ENCODE measurements around the gene IMPDH2. TPM values are rescaled to one million over a fixed set of nuclear protein-coding genes. Genes with fewer than 3 reads are reported as not detected.
"Not testable (repeated sequence)": the region's sequence is repeated elsewhere in the genome, so short reads cannot be mapped to it uniquely, and the experiment has no call there.

The IMPDH2 gene
- total and polyA plus RNA-seq, 2 donors from 2014 or later = 99.9 to 132 TPM

GRCh38 chr3:49009396-49009795 lies 19.8 kb downstream of the IMPDH2 start:
- intact Hi-C loops (cut with DNase I) = no loop called here
- Histone ChIP-seq H3K27me3 (ENCODE audit: control insufficient read depth, insufficient read depth, low read length) (no peaks in the 10 kb centered on the region), H3K4me1 (ENCODE audit: control insufficient read depth in 2 of 3, insufficient read depth in 2 of 3, low read depth in 1 of 3, low read length in 3 of 3) (peaks cover 0 to 13% (median 9%) of the 10 kb centered on the region in 3 donors), H3K4me3 (ENCODE audit: low read length in 3 of 3) (no peak overlapping the region), H3K9ac (ENCODE audit: low read length in 3 of 3) (no peak overlapping the region), H3K36me3 (ENCODE audit: control insufficient read depth in 2 of 3, insufficient read depth in 3 of 3, low read length in 3 of 3) (peaks cover 0 to 21% (median 4%) of the 10 kb centered on the region in 3 donors), H3K27ac (ENCODE audit: low read depth in 2 of 2, low read length in 2 of 2) (no peak overlapping the region), H3K9me3 (ENCODE audit: control insufficient read depth in 2 of 3, insufficient read depth in 1 of 3, low read length in 3 of 3) (no peaks in the 10 kb centered on the region)
- TF ChIP-seq, protein P1, sequence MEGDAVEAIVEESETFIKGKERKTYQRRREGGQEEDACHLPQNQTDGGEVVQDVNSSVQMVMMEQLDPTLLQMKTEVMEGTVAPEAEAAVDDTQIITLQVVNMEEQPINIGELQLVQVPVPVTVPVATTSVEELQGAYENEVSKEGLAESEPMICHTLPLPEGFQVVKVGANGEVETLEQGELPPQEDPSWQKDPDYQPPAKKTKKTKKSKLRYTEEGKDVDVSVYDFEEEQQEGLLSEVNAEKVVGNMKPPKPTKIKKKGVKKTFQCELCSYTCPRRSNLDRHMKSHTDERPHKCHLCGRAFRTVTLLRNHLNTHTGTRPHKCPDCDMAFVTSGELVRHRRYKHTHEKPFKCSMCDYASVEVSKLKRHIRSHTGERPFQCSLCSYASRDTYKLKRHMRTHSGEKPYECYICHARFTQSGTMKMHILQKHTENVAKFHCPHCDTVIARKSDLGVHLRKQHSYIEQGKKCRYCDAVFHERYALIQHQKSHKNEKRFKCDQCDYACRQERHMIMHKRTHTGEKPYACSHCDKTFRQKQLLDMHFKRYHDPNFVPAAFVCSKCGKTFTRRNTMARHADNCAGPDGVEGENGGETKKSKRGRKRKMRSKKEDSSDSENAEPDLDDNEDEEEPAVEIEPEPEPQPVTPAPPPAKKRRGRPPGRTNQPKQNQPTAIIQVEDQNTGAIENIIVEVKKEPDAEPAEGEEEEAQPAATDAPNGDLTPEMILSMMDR (IDR thresholded peaks at IDR 0.05; ENCODE audit: borderline replicate concordance, extremely low read depth, insufficient read depth) = no peak
- no peak for FAIRE-seq
- DNase-seq = no peak

- DNase-seq; intact Hi-C loops (cut with DNase I); H3K27ac ChIP-seq (ENCODE audit: low read depth in 2 of 2, low read length in 2 of 2); H3K9ac ChIP-seq (ENCODE audit: low read length in 3 of 3); H3K27me3 ChIP-seq (ENCODE audit: control insufficient read depth, insufficient read depth, low read length); H3K9me3 ChIP-seq (ENCODE audit: control insufficient read depth in 2 of 3, insufficient read depth in 1 of 3, low read length in 3 of 3); FAIRE-seq: not testable (repeated sequence)
- Histone ChIP-seq H3K36me3 (ENCODE audit: control insufficient read depth in 2 of 3, insufficient read depth in 3 of 3, low read length in 3 of 3) (peaks cover 0 to 19% (median 4%) of the 10 kb centered on the region in 3 donors), H3K4me1 (ENCODE audit: control insufficient read depth in 2 of 3, insufficient read depth in 2 of 3, low read depth in 1 of 3, low read length in 3 of 3) (peaks cover 0 to 13% (median 9%) of the 10 kb centered on the region in 3 donors), H3K4me3 (ENCODE audit: low read length in 3 of 3) (peak overlapping the region in 1 of 3 donors; percentile 62)
These were observed 20.6 kb downstream of the IMPDH2 start for GRCh38 chr3:49008627-49009026.

- Histone ChIP-seq H3K27me3 (ENCODE audit: control insufficient read depth, insufficient read depth, low read length) (no peaks in the 10 kb centered on the region), H3K9ac (ENCODE audit: low read length in 3 of 3) (peak overlapping the region; percentile 64 to 99 (median 89)), H3K27ac (ENCODE audit: low read depth in 2 of 2, low read length in 2 of 2) (peak overlapping the region; percentile 96 to 99), H3K4me3 (ENCODE audit: low read length in 3 of 3) (peak overlapping the region; percentile 82 to 92 (median 92)), H3K4me1 (ENCODE audit: control insufficient read depth in 2 of 3, insufficient read depth in 2 of 3, low read depth in 1 of 3, low read length in 3 of 3) (peaks cover 0 to 13% (median 9%) of the 10 kb centered on the region in 3 donors), H3K9me3 (ENCODE audit: control insufficient read depth in 2 of 3, insufficient read depth in 1 of 3, low read length in 3 of 3) (no peaks in the 10 kb centered on the region), H3K36me3 (ENCODE audit: control insufficient read depth in 2 of 3, insufficient read depth in 3 of 3, low read length in 3 of 3) (peaks cover 0 to 13% (median 4%) of the 10 kb centered on the region in 3 donors)
- peak; percentile 89 to 97 (median 95) for DNase-seq
- TF ChIP-seq, protein P1 (IDR thresholded peaks at IDR 0.05; ENCODE audit: borderline replicate concordance, extremely low read depth, insufficient read depth) = no peak
- no peak for FAIRE-seq
- intact Hi-C loops (cut with DNase I) = no loop called here
These were observed 21.2 kb downstream of the IMPDH2 start for GRCh38 chr3:49007771-49008528.

GRCh38 chr3:49007068-49007770 lies 22.0 kb downstream of the IMPDH2 start, which contains the start of gene WDR6:
Gene WDR6 (plus strand): TSS chr3:49007391. CDS start chr3:49007432, 41 bp downstream.
- DNase-seq (peak; percentile 98 to 99 (median 99)), FAIRE-seq (peak; percentile 49)
- H3K4me3 ChIP-seq (ENCODE audit: low read length in 3 of 3) = peak within 1 kb of the TSS; percentile 82 to 92 (median 92)
- H3K27me3 ChIP-seq (ENCODE audit: control insufficient read depth, insufficient read depth, low read length) = no peaks in the 10 kb centered on the region
- intact Hi-C loops (cut with DNase I) = no loop called here
- H3K9ac ChIP-seq (ENCODE audit: low read length in 3 of 3) = peak within 1 kb of the TSS; percentile 89 to 99 (median 90)
- TF ChIP-seq, protein P1 (IDR thresholded peaks at IDR 0.05; ENCODE audit: borderline replicate concordance, extremely low read depth, insufficient read depth) = peak; percentile 36
- H3K4me1 ChIP-seq (ENCODE audit: control insufficient read depth in 2 of 3, insufficient read depth in 2 of 3, low read depth in 1 of 3, low read length in 3 of 3) = peaks cover 0 to 13% (median 9%) of the 10 kb centered on the region in 3 donors
- H3K27ac ChIP-seq (ENCODE audit: low read depth in 2 of 2, low read length in 2 of 2) = peak within 1 kb of the TSS; percentile 96 to 99
- H3K36me3 ChIP-seq (ENCODE audit: control insufficient read depth in 2 of 3, insufficient read depth in 3 of 3, low read length in 3 of 3) = peaks cover 0 to 12% (median 0%) of the 10 kb centered on the region in 3 donors
- H3K9me3 ChIP-seq (ENCODE audit: control insufficient read depth in 2 of 3, insufficient read depth in 1 of 3, low read length in 3 of 3) = no peaks in the 10 kb centered on the region
